DMS79 (cell line): ENCODE measurements around the gene SEMA3D.

Experiments
- DNase-seq: peaks from one replicate; lab custom pipeline; 2025; lab: John Stamatoyannopoulos, UW

SEMA3D gene

DNA sequence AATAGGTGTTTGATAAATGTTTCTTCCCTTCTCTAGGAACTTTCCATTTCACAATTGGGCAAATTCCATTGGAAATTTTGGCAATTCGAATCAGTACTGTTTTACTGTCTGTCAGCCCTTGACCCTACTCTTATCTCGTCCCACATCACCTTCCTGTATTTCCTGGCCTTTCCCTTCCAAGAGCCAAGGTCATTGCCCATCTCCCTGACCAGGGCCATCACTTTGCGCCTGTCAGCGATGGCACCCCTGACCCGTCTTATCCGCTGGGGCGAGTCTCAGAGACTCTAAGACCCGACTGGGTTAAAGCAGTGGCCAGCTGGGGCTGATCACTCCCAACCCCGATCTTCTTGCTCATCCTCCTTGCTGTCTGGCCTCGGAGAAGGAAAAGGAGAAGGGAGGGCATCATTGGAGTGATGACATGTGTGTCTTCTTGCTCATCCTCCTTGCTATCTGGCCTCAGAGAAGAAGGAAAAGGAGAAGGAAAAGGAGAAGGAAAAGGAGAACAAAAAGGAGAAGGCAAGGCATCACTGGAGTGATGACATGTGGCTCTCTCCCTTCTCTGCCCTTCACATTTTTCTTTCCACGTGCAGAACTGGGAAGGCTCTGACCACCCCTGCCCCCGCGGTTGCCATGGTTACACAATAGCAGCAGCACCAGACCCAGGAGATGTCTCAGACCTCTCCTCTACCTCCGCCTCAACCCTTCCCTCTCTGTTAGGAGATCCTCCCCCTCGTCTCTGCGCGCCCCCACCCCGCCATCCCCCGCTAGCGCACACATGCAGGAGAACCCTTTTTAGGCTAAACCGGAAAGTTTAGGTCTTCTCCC lies 2.0 kb downstream of the SEMA3D start:
- DNase-seq: no peak

DNA sequence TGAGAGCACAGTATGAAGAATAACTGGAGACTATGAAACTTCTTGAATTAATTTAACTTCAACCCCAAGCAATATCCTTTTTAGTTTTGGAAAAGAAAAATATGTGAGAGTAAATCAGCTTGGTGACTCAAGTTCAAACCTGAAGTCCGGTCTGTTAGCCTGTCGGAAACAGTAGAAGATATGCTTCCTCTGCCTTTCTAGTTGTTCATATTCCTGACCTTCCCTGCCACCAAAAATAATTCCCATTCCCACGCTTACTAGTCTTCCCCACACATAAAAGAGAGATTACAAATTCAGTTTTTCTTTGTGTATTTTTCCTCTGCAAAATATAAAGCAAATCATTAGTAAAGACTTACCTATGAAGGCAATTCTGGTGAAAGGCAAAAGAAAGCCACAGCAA lies 3.6 kb downstream of the SEMA3D start:
- DNase-seq: no peak

- no peak for DNase-seq
Observed at GRCh38 chr7:85178531-85179298, 8.1 kb downstream of the SEMA3D start.

DNA sequence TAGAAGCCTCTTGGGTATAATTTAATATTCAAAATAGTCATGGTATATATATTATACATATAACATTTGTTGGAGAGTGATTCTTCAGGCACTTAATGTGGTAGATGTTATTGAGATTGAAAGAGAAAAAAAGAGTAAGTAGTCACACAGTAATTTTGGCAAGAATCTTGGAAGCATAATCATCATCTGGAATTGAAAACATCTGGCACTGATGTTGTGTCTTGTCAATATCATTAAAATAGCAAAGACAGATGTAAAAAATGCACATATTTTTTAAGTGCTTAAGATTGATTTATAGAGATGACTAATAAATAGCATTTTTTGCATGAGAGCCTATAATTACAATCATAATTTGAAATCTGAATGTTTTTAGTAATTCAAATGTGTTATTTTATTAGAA lies 9.5 kb downstream of the SEMA3D start:
- DNase-seq: no peak

GRCh38 chr7:85176197-85176596 lies 10.7 kb downstream of the SEMA3D start:
- DNase-seq: no peak

DNA sequence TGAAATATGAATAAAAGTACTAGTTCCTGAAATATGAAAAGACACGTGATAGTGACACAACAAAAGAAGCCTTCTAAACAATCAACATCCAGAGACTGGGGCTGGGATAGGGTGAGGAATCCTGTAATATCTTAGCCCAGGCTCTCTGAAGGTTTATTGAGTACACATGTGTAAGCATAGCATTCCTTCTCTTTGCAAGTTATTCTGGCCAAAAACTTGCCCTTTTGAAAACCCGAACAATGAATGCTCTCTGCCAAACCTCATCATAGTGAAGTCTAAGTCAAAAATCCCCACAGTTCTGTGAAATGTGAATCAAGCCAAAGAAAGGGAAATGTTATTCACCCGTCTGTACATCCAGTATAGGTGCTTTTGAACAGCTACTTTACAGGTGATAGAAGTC lies 11.6 kb downstream of the SEMA3D start:
- no peak for DNase-seq

GRCh38 chr7:85172530-85172941 lies 14.3 kb downstream of the SEMA3D start:
- DNase-seq: no peak

DNA sequence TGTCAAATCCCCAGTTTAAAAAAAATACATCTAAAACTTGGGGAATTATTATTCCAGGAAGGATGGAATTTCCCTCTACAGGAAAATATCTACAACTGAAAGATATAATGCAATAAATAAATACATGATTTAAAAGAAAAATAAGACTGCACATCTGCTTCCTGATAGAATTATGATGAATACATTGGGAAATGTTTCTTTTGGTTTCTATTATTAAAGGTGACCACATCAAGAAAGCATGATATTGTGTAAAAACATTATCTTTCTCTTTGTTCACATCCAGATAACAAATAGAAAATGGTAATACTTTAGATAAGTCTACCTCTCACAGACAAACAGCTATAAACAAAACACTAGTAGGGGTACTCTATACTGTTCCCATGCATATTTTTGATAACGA lies 19.2 kb downstream of the SEMA3D start:
- DNase-seq: no peak

GRCh38 chr7:85165263-85165662 lies 21.6 kb downstream of the SEMA3D start:
- no peak for DNase-seq

- no peak for DNase-seq
Observed at GRCh38 chr7:85164376-85164775, 22.5 kb downstream of the SEMA3D start.

DNA sequence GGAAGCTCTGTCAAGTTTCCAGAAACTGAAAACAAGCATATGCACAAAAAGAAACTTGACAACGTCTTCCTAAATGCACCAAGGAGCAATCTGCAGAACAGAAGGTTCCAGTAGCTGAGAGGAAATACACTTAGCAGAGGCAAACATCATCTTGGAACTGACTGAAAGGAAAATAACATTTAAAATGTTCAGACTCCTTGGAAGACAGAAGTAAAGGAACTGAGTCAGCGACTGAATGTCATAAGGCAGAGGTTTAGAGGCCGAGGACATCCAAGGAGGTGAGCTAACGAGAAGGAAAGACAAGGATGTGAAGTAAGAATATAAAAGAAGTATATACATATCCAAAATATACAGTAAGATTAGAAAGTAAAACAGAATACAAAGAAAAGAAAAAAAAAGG lies 24.1 kb downstream of the SEMA3D start:
- DNase-seq: no peak

DNA sequence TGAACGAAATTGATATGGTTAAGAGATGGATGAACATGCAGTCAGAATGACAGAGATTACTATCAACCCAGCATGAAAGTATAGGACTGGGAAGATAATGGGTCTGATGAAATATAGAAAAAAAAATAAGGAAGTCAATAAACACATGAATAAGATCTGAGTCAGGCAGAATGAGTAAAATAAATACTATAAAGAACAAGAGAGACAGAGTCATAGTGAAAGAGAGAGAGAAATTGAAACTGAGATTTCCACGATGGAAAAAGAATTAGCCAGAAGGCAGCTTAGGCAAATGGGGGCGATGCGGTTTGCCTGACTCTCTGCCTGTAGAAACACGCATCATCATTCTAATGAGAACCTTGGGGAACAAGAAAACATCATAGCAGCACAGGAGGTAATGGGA lies 26.6 kb downstream of the SEMA3D start:
- DNase-seq: no peak

GRCh38 chr7:85159003-85159402 lies 27.9 kb downstream of the SEMA3D start:
- no peak for DNase-seq

DNA sequence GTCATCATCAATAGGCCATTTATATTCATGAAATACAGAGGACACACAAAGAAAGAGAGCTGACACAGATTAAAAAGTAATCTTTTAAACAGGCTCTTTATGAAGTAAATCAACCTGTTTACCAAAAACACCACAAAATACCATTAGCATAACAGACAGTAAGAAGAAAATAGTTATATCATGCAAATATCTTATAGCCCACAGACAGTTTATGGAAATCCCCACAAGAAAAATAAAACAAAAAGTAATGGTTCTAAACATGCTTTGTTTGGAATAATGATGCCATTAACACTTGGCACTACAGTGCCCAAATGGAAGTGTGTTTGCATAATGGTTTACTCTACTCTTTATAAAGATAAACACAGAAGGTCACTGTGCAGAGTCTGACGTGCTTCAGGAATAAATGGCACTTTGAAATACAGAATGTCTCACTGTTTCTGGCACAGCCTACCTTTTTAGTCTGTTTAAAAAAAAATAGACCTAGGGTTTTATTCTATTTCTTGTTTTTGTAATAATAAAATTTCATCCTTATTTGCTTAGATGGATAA lies 30.1 kb downstream of the SEMA3D start:
- DNase-seq: no peak

- DNase-seq: no peak
Observed at GRCh38 chr7:85154282-85154937, 32.4 kb downstream of the SEMA3D start.

GRCh38 chr7:85153715-85154114 lies 33.1 kb downstream of the SEMA3D start:
- DNase-seq: no peak

- no peak for DNase-seq
Observed at GRCh38 chr7:85150624-85151023, 36.2 kb downstream of the SEMA3D start.

- no peak for DNase-seq
Observed at GRCh38 chr7:85144771-85145170, 42.1 kb downstream of the SEMA3D start.

GRCh38 chr7:85135977-85136376 lies 50.9 kb downstream of the SEMA3D start:
- no peak for DNase-seq

DNA sequence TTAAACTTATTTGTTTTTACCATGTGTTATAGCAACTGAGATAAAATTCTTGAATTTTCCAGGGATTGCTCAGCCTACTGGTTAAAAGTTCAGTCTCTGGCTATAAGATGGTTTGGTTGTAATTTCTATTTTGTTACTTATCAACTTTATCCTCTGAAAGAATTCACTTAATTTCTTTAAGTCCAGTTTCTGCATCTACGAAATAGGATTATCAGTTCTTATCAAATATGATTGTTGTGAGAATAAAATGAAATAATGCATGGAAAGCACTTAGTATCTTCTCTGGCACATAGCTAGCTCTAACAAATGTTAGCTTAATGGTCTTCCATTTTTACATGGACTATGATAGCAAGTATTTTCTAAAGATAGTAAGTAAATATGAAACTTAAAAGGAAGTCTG lies 53.3 kb downstream of the SEMA3D start:
- DNase-seq: no peak

DNA sequence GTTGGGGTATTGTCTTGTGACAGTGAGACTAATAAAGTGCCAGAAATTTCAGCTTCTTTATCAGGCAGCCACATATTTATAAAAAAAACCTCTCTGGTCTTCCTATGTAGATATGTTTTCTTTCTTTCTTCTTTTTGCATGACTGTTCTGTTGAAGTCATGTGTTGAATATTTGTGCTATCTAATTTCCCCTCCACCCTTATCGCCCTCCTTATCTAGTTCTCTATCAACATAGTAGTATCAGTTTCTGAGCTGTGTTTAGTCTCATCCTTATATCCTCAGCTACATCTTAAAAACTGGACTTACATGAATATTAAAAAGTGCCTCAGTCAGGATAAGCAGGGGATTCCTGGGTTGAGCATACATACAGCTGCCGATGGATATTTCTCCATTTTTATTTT lies 53.9 kb downstream of the SEMA3D start:
- DNase-seq: no peak

DNA sequence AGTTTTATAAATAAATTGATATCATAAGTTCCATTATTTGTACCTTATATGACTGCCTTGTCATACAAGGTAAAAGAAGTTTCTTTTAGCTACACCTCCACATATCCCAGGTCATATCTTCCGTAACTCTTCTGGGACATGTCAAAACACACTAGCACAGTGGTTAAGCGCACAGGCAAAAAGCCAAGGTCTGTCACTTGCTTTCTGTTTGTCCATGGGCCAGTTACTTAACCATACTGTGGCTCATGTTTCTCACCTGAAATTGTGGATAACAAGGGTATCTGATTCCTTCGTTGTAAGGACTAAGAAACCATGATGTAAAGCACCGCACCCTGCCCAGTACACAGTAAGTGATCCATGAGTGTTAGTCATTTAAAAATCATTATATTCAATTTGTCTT lies 56.2 kb downstream of the SEMA3D start:
- DNase-seq: no peak

- DNase-seq: no peak
Observed at GRCh38 chr7:85126383-85126782, 60.5 kb downstream of the SEMA3D start.
